Measurements from ENCODE around the gene TRIM40. TPM values are rescaled to one million over a fixed set of nuclear protein-coding genes. Genes with fewer than 3 reads are reported as not detected.

TRIM40 gene
- total and polyA plus RNA-seq, 2 of the 13 experiments (the other 11 are each of a cell fraction or from before 2014, with no cell fraction given): 0.58 TPM; not detected in 1

DNA sequence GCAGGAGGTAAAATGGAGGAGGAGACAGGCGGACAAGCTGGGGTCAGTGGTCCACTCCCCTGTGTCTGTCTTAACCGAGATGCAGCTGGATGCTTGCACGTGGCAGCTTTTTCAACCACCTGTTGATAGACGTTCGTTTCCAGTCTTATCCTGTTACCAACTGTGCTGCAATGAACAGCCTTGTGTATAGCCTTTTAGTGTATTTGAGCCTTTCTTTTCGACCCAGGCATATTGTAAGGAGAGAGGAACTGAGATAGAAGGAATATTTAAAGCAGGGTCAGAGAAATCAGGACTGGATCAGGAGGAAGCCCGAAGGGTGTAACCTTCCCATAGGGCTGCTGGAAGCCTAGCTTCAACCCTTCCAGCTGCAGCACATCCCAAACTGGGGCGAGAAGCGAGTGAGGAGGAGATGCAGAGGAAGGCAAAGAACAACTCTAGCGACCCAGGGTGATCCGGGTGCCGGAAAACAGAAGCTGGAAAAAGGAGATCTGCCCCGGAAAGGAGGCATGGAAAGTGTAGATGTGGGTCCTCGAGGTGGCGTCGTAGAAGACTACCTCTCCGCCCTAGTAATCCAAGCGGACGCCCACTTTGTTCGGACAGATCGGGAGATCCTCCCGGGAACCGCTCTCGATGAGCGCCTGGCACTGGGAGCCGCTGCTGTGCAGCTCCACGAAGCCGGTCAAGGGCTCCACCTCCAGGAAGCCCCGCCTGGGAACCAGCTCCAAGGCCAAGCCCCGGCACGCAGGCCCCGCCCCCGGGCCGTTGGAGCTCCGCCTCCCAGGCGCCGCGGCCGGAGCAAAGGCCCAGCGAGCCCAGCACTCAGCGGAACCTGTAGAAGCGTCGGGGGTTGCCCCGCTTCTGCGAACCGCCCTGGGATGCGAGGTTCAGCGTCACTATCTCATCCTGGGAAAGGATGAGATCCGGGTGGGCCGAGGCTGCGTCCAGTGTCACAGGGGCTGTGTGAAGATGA lies 34.2 kb upstream of the TRIM40 start (continued):
- TF ChIP-seq, protein P1, sequence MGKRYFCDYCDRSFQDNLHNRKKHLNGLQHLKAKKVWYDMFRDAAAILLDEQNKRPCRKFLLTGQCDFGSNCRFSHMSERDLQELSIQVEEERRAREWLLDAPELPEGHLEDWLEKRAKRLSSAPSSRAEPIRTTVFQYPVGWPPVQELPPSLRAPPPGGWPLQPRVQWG (CRISPR knock-in tag; IDR thresholded peaks at IDR 0.05; ENCODE audit: borderline replicate concordance, low read depth): no peak
- TF ChIP-seq HCFC1 (IDR thresholded peaks at IDR 0.05; ENCODE audit: low read depth, low read length) (no peak; the same call in 1 of the 2 replicates), ARHGAP35 (CRISPR knock-in tag; IDR thresholded peaks at IDR 0.05; ENCODE audit: borderline replicate concordance) (0 out of 2 replicates have a peak, but pooled peaks have one; percentile 72), NCOA1 (CRISPR knock-in tag; IDR thresholded peaks at IDR 0.05) (0 out of 2 replicates have a peak, but pooled peaks have one; percentile 24), HNRNPUL1 (IDR thresholded peaks at IDR 0.05; ENCODE audit: low read depth, low read length) (no peak), ZNF530 (CRISPR knock-in tag; IDR thresholded peaks at IDR 0.05; ENCODE audit: low read depth) (no peak), ZNF34 (CRISPR knock-in tag; IDR thresholded peaks at IDR 0.05; ENCODE audit: borderline replicate concordance) (0 out of 2 replicates have a peak, but pooled peaks have one; percentile 5), ZNF619 (CRISPR knock-in tag; IDR thresholded peaks at IDR 0.05) (peak; percentile 42; the same call in 1 of the 2 replicates), ZNF737 (CRISPR knock-in tag; IDR thresholded peaks at IDR 0.05; ENCODE audit: borderline replicate concordance) (no peak)
- TF ChIP-seq, protein P2, sequence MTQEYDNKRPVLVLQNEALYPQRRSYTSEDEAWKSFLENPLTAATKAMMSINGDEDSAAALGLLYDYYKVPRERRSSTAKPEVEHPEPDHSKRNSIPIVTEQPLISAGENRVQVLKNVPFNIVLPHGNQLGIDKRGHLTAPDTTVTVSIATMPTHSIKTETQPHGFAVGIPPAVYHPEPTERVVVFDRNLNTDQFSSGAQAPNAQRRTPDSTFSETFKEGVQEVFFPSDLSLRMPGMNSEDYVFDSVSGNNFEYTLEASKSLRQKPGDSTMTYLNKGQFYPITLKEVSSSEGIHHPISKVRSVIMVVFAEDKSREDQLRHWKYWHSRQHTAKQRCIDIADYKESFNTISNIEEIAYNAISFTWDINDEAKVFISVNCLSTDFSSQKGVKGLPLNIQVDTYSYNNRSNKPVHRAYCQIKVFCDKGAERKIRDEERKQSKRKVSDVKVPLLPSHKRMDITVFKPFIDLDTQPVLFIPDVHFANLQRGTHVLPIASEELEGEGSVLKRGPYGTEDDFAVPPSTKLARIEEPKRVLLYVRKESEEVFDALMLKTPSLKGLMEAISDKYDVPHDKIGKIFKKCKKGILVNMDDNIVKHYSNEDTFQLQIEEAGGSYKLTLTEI (CRISPR knock-in tag; conservative IDR thresholded peaks at IDR 0.05): no peak
- TF ChIP-seq, protein P3, sequence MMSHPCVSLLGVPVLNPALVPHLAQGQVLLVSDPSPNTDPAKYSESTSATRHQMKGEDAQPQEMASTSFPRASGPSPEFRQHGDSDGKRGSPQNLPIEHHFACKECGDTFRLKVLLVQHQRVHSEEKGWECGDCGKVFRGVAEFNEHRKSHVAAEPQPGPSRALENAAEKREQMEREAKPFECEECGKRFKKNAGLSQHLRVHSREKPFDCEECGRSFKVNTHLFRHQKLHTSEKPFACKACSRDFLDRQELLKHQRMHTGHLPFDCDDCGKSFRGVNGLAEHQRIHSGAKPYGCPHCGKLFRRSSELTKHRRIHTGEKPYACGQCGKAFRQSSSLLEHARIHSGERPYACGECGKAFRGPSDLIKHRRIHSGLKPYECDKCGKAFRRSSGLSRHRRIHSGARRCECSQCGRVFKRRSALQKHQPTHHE (CRISPR knock-in tag; IDR thresholded peaks at IDR 0.05; ENCODE audit: borderline replicate concordance): peak; percentile 79; the same call in 1 of the 2 replicates
- TF ChIP-seq, protein P4, sequence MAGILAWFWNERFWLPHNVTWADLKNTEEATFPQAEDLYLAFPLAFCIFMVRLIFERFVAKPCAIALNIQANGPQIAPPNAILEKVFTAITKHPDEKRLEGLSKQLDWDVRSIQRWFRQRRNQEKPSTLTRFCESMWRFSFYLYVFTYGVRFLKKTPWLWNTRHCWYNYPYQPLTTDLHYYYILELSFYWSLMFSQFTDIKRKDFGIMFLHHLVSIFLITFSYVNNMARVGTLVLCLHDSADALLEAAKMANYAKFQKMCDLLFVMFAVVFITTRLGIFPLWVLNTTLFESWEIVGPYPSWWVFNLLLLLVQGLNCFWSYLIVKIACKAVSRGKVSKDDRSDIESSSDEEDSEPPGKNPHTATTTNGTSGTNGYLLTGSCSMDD (CRISPR knock-in tag; IDR thresholded peaks at IDR 0.05): no peak
- TF ChIP-seq, protein P5, sequence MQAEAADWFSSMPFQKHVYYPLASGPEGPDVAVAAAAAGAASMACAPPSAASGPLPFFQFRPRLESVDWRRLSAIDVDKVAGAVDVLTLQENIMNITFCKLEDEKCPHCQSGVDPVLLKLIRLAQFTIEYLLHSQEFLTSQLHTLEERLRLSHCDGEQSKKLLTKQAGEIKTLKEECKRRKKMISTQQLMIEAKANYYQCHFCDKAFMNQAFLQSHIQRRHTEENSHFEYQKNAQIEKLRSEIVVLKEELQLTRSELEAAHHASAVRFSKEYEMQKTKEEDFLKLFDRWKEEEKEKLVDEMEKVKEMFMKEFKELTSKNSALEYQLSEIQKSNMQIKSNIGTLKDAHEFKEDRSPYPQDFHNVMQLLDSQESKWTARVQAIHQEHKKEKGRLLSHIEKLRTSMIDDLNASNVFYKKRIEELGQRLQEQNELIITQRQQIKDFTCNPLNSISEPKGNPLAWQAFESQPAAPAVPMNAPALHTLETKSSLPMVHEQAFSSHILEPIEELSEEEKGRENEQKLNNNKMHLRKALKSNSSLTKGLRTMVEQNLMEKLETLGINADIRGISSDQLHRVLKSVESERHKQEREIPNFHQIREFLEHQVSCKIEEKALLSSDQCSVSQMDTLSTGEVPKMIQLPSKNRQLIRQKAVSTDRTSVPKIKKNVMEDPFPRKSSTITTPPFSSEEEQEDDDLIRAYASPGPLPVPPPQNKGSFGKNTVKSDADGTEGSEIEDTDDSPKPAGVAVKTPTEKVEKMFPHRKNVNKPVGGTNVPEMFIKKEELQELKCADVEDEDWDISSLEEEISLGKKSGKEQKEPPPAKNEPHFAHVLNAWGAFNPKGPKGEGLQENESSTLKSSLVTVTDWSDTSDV (CRISPR knock-in tag; IDR thresholded peaks at IDR 0.05): no peak
- TF ChIP-seq, protein P6, sequence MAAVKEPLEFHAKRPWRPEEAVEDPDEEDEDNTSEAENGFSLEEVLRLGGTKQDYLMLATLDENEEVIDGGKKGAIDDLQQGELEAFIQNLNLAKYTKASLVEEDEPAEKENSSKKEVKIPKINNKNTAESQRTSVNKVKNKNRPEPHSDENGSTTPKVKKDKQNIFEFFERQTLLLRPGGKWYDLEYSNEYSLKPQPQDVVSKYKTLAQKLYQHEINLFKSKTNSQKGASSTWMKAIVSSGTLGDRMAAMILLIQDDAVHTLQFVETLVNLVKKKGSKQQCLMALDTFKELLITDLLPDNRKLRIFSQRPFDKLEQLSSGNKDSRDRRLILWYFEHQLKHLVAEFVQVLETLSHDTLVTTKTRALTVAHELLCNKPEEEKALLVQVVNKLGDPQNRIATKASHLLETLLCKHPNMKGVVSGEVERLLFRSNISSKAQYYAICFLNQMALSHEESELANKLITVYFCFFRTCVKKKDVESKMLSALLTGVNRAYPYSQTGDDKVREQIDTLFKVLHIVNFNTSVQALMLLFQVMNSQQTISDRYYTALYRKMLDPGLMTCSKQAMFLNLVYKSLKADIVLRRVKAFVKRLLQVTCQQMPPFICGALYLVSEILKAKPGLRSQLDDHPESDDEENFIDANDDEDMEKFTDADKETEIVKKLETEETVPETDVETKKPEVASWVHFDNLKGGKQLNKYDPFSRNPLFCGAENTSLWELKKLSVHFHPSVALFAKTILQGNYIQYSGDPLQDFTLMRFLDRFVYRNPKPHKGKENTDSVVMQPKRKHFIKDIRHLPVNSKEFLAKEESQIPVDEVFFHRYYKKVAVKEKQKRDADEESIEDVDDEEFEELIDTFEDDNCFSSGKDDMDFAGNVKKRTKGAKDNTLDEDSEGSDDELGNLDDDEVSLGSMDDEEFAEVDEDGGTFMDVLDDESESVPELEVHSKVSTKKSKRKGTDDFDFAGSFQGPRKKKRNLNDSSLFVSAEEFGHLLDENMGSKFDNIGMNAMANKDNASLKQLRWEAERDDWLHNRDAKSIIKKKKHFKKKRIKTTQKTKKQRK (IDR thresholded peaks at IDR 0.05; ENCODE audit: low read length): no peak
- TF ChIP-seq, protein P7, sequence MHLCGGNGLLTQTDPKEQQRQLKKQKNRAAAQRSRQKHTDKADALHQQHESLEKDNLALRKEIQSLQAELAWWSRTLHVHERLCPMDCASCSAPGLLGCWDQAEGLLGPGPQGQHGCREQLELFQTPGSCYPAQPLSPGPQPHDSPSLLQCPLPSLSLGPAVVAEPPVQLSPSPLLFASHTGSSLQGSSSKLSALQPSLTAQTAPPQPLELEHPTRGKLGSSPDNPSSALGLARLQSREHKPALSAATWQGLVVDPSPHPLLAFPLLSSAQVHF (CRISPR knock-in tag; IDR thresholded peaks at IDR 0.05): no peak

Data from HepG2 (cell line).